HG03442 (cell line): ENCODE data around the gene COA8.

Experiments
- ATAC-seq: cut with Tn5 transposase; IDR thresholded peaks from one replicate; pipeline ENCODE4 v1.9.1; 2021; ENCODE audit warnings: mild to moderate bottlenecking, moderate library complexity; ENCODE audit not compliant: unreplicated experiment

Gene COA8, protein sequence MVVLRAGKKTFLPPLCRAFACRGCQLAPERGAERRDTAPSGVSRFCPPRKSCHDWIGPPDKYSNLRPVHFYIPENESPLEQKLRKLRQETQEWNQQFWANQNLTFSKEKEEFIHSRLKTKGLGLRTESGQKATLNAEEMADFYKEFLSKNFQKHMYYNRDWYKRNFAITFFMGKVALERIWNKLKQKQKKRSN

DNA sequence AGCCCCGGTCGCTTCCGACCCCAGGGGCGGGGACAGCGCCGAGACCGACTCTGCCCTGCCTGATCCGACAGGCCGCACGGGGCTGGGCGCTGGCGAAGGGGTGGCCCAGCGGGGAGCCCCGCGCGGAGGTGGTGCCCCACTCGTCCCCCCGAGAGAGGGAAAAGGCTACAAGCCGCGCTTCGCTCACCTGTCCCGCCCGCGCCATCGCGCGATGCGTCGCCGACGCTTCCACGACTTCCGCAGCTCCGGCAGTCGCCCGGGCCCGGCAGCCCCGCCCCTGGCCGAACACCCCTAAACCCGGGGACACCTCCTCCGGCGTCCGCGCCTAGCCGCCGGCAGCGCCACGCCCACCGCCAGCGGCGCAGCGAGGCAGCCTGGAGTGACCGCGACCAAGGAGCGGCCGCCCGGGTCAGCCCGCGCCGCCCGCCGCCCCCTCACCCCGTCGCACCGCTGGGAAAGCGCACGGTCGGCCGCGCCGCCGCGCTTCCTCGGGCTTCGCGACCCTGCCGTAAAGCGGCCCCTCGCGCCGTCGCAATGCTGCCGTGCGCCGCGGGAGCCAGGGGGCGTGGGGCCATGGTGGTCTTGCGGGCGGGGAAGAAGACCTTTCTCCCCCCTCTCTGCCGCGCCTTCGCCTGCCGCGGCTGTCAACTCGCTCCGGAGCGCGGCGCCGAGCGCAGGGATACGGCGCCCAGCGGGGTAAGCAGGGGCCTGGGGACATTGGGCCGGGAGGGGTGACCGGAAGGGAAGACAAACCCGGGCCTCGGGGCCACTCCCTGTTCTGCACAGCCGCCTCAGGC is at the start of gene COA8, which contains the start of gene BAG5:
TSS of gene COA8 (plus strand) at position 532 of the 797 bp plus-strand sequence. CDS start at position 574, 42 bp downstream.
TSS of gene BAG5 (minus strand) at position 229 of the 797 bp plus-strand sequence. CDS start 1,493 bp downstream, outside the sequence.
- ATAC-seq, result peak; percentile 74

DNA sequence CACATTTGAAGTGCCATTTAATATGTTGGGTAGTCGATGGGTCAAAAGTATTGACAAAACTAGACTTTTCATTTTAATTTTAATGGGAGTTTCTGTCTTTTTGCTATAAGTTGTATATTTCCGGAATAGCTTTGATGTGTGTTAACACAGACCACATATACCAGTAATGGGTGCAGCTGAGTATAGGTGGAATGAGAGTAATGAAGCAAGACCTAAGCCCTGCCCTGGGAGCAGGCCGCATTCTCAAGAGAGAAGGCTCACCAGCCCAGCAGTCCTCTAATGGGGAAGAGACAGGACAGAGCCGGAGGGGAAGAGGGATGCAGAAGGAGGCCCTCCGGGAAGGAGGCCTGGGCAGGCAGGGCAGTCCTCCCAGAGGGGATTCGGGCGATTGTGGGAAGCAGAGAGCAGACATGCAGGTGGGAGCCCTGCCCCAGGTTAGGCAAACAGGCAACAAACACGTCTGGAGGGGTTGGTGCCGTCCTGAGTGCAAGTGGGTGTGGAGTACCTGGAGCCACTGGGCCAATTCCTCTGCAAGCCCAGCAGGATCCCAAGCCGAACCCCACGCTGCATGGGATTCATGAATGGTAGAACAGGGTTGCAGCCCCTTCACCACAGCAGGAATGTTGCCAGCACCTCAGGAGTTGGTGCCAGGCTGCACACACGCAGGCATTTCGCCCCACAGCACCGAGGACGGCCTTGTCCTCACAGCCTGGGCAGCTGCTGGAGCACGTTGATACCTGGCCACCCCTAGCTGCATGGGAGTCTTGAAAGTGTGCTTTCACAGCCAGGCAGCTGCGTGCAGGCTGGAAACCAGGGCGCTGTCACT is 48.0 kb upstream of the COA8 start:
- ATAC-seq, result no peak

DNA sequence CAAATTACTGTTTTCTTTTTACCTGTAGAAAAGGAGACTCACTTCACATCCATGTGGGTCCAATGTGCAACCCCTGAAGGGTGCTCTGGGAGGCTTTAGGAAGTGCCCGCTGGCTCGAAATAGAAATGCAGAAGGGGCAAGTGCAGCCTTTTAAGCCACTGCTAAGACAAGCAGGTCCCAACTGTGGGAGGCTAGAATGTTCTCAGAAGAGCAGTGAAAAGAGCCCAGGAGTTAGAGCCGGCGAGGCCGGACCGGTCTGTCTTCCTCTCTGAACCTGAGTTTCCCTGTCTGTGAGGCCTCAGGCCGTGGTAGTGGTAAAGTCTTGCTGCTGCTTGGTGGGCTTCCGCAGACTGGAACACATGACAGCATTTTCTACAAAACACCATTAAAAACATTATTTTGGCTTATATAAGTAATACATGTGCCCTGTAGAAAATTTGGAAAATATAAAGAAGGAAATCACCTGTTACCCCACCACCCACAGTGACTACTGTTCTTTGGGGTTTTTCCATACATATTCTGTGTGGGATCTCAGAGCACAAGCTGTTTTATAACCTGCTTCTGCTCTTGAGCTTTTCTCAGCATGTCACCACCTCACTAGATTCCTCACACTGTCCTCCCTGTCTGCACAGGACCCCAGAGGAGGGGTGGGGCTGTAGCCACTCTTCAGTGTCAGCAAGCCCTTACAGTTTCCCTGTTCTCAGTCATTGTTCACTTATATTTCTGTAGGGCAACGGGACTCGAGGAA is 46.2 kb upstream of the COA8 start:
- ATAC-seq, result no peak

DNA sequence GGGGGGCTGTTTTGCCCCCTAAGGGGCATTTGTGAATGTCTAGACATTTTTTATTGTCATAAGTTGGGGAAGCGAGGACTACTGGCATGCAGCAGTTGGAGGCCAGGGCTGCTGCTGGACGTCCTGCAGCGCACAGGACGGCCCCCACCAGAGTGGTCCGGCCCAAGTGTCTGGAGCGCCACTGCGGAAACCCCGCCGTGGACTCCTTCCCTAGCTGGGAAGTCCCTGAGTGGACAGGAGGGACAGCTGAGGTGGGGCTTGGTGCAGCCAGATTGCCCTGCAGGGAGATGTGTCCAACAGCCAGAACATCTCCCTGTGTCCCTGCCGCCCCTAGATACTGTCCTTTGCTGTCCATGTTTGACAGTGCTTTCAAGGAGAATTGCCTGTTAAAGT is 45.6 kb upstream of the COA8 start:
- no peak for ATAC-seq

DNA sequence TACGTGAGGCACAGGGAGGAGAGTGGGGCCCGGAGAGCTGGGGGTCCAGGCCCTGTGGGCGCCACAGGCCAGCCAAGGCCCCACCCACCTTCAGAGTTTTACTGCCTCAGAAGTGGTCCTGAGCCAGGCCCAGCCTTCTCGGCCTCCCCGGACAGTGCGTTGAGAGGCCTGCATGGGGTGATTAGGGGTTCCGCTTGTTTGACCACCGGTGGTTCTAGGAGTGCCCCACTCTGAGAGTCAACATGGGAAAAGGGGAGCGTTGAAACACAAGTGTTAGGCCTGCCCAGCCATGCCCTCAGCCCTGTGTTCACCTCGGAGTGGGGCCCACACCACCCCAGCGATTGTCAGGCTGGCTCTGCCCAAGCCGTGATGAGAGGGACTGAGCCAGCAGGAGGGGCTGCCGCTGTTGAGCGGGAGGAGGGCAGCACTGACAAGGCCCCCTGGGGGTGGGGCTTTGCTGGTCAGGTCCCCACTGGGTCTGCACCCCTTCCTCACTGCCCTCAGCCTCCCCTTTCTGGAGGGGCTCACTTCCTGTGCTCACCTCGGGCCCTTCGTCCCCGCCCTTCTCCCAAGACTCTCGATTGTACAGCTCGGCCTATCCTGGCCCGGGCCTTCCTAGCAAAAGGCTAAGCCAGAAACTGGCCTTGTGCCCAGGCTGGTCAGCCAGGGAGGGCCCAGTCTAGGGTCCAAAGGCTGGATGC is 44.9 kb upstream of the COA8 start:
- ATAC-seq, result no peak

DNA sequence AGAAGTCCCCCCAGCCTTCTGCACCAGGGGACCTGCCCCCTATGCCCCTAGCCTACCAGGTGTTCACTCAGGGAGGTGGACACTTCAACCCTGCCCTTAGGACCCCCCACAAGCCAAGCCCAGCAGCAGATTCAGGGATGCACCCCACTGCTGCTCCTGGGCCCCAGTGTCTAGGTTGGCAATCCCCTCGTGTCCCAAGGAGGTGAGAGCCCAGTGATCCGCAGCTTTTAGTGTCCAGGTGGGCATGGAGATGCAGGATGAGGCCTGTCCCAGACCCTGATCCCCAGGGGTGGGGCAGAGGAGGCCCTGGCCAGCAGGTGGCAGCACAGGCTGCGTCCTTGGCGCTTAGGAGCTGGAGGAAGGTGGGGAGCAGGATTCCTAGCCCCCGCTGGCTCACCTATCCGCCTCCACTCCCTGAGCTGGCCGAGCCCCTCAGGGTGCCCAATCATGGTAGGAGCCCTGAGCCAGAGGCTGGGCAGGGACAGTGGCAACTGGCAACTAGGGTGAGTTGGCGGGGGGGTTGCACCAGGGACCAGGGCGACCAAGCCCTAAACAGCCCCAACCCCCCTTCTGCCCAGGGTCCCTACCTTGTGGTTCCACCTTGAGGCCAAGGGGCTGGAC is 44.2 kb upstream of the COA8 start:
- no peak for ATAC-seq

DNA sequence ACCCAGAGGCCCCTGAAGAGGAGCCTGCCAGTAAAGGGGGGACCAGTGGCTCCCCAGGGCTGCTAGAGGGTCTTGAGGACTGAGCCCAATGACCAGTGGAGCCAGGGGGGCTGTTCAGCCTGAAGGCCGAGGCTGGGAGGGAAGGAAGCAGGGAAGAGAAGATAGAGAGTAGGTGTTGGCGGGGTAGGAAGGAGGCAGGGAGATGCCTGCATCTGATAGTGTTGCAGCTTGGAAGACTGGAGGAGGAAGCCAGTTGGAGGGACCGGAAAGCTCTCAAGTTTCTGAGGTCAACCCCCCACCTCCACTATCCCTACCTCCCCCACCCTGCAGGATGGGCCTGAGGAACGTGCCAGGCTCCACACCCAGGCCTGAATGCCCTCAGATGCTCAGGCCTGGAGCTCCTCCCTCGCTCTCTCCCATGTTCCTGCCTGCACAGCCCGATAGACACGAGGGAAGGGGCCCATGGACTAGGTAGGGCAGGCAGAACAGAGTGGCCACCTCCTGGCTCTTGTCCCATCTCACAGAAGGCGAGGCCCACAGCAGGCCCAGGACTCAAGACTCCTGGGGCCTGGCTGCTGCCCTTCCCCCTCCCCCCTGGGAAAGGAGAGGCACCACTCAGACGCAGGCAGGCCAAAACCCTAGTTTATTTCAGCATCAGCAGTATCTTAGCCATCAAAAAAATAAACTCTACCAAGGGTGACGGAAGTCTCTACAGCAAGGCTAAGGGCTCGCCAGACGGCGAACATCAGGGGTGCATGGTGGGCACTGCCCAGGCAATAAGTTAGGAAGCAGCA is 43.5 kb upstream of the COA8 start:
- ATAC-seq, result no peak

DNA sequence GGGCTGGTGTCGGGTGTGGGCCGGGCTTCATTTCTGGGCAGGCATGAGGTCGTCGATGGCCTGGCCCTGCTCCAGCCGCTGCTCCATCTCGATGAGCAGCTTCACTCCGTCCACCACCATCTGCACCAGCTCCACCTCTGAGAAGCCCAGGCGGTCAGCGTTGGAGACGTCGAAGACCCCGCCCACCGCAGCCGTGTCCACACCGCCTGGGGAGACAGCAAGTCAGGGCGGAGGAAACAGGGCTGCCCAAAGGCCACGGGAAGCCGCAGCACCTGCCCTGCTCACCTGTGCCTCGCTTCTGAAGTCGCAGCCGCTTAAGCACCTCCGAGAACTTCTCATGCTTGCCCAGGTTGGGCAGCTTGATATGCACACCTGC is 42.9 kb upstream of the COA8 start:
- ATAC-seq, result no peak

DNA sequence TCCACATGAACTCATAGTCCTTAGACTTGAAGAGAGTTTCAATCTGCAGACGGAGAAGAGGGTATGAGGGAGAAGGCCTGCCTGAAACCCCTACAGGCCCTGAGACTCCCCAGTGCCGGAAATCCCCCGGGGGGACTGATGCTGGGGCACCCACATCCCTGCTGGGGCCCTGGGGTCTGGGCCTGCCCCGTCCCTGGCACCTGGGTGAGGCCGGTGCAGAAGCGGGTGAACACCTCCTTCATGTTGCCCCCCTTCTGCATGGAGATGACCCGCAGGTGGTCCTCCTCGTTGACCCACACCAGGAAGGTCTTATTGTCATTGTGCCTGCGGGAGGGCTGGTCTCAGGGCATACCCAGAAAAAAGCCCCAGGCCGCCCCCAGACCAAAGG is 42.5 kb upstream of the COA8 start:
- ATAC-seq, result no peak

DNA sequence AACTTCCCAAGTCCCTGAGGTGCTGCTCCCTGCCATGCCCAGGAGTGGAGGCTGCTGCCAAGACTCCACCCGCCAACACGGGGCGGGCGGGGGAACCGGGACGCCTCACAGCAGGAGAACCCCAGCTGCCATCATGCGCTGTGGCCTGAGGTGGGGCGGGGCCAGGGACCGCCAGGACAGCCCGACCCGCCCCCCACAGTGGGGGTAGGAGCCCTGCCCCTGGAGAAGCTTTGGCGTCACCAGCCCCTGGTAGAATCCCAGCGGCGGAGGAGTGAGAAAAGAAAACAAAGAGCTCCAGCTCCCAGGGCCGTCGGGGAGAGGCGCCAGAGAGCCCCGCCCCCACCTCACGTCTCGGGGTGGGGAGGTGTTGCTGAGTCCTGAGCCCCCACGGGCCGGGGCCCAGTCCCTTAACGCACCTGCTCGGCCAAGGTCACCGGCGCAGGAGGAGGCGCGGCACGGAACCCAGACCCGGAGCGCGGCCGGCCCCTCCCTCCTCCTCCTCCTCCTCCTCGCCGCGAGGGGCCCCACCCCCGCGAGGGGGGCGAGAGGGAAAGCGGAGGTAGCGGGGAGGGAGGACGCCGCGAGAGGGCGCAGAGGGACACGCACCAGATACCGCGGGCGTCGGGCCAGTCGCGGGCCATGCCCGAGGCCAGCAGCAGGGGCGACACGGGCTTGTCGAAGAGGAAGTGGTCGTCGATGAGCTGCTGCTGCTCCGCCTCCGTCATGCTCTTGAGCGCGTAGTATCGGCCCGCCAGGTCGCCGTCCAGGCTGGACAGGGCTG is 41.9 kb upstream of the COA8 start:
- no peak for ATAC-seq

DNA sequence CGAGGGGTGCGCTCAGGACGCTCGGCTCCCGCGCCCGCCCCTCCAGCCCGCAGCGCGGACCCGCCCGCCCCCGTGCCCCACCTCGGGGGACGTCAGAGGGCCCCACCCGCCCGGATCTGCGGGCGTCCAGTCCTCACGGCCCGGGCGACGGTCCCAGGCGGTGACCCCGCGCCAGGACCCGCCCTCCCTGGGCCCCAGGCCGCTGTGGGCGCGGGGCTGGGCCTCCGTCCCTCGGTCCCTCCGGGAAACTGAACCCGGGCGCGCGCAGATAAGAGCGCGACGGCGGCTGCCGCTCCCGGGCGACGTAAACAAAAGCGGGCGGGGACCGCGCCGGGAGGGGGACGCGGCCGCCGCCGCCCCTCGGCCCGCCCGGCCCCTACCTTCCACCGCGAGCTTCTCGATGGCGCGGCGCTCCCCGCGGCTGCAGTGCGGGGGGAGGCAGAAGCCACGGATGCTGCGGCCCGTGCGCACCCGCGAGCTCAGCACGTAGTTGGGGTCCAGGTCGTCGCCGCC is 41.3 kb upstream of the COA8 start:
- ATAC-seq, result no peak

DNA sequence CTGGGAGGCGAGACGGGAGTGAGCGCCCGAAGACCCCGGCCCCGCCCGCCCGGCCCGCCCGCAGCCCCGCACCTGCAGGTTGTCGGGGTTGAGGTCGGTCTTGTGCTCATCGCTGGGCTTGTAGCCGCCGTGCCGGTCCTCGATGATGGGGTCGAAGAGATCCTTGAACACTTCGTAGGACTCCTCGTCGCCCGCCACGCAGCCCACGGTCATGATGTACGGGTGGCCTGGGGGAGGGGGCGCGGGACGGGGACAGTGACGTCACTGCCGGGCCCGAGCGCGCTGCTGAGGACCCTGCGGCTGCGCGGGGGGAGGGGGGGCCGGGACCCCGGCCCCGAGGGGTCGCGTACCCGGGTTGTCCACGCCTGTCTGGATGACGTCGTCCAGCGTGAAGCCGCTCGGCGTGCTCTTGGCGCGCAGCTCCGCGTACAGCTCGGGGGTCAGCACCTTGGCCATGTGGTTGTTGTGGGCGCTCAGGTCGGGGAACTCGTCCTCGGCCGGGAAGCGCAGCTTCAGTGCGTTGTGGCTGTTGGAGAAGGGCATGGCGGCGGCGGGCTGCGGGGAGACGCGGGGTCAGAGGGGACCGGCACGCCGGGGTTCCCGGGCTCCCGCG is 40.7 kb upstream of the COA8 start:
- ATAC-seq, result no peak

DNA sequence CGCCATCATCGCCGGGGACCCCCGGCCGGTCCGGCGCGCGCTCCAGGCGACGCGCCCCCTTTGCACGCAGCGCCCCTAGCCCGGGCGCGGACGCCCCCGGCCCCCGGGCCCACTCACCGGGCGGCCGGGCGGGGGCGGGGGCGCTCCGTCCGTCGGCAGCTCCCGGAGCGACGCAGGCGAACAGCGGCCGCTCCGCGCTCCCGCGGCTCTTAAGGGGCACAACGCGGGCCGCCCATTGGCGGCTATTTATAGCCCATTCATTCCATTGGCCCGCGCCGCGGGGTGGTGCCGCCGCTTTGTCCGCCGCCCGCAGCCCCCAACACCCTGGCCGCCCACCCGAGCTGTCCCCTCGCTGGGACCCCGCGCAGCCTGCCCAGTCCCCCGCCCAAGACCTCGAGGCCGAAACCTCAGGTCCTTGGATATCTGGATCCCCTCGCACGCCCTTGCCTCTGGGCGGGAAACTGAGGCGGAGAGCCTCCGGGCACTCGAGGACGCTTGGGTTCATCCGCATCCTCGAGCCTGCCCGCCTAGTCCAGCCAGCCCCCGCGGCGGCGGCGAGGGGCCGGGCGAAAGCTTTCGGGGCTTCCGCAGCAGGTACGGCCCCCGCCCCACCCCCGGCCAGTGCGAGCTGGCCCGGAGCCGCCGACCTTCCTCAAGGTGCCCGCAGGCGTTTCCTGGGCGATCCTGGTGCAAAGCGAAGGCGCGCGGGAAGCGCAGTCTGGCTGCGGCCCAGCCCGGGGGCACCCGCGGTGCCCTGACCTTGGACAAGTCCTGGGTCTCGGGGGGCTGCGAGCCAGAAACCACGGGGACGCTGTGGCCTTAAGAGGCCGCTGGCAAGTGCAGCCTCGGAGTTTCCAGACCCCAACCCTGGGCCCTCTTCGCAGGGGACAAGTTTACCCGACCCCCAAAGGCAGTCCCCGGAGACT is 39.8 kb upstream of the COA8 start, which contains the start of gene CKB:
TSS of gene CKB (minus strand) at position 182 of the 926 bp plus-strand sequence. CDS start 337 bp downstream, outside the sequence.
- no peak for ATAC-seq

DNA sequence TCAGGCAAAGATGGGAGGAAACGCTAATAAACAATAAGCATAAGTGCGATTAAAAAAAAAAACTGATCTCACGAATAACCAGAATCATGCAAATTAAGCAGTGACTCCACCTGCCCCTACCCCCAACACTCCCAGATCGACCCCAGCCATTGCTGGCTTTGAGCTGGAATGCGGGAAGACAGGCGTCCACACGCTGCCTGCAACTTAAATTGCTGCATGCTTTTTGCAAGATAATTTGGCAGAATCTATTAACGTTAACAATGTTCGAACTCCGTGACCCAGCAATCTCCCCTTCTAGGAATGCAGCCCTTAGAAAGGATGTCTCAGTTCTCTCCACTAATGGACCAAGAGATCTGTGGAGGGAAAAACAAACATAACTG is 39.2 kb upstream of the COA8 start:
- ATAC-seq, result no peak

DNA sequence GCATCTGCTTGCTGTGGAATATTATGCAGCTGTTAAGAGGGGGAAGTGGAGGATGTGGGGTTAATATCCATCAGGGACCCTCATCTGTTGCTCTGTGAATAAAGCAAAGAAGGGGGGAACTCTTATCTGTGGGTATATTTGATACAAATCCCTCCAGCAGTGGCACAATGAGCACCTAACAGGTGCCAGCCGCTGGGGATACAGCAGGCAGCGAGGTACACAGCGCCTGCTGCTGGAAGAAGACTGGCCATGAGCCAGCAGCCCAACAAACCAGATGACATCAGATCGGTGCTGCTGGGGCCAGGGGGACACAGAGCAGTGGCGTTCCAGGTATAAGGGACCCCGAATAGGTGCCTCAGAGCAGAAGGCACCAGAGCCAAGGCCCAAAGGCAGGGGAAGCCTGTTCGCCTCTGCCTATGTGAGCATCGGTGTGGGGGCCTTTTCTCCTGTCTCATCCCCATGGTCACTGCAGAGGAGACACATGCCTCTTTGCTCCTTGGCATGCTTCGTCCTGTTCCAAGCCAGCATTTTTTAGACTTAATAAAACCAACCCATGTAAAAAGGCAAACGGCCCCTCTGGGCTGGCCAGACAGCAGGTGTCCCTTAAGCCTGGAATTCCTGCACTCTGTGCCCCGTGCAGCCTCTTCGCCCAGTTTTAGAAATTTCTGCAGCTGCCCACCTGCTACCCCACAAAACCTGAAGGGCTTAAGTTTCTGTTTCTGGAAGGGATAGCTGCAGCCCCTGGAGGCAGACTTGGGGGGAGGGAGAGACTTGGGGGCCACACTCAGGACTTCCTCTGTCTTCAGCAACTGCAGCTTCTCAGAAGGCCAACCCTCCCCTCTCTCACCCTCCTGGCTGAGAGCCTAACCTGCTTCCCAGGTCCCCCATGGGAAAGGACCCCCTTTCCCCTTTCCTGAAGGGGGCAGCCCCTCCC is 38.5 kb upstream of the COA8 start:
- ATAC-seq, result no peak
